SK-N-SH treated with all-trans-retinoic acid at 6 μM for 48 hours (cell line): ENCODE results near the gene DAPL1.

Source experiments
- ATAC-seq: fragments of 200-7000 bp; cut with Tn5 transposase; 3 replicates; pipeline ENCODE4 v1.9.1; 2020; ENCODE audit warnings: mild to moderate bottlenecking, moderate library complexity
- ARNTL ChIP-seq: fragments of 450-650 bp; formaldehyde crosslinking; IDR thresholded peaks from 2 replicates; pipeline ENCODE4 v1.5.0; 2020; ENCODE audit warnings: low read depth, mild to moderate bottlenecking, moderate library complexity, borderline replicate concordance
- BACH2 ChIP-seq: fragments of 250-450 bp; sonication (Bioruptor Pico); IDR thresholded peaks from 2 replicates; pipeline ENCODE4 v1.9.0; 2021; ENCODE audit warnings: mild to moderate bottlenecking, borderline replicate concordance
- CREB5 ChIP-seq: fragments of 250-450 bp; sonication (Bioruptor Pico); IDR thresholded peaks from 2 replicates; pipeline ENCODE4 v1.5.1; 2020; ENCODE audit warnings: low read depth, mild to moderate bottlenecking, moderate library complexity
- ESRRG ChIP-seq: fragments of 250-450 bp; sonication (Bioruptor Pico); IDR thresholded peaks from 2 replicates; pipeline ENCODE4 v1.6.1; 2021; ENCODE audit warnings: mild to moderate bottlenecking
- GLIS3 ChIP-seq: fragments of 250-450 bp; sonication (Bioruptor Pico); IDR thresholded peaks from 2 replicates; pipeline ENCODE4 v1.5.0; 2020; ENCODE audit warnings: mild to moderate bottlenecking, moderate library complexity
- ISL1 ChIP-seq: fragments of 250-450 bp; sonication (Bioruptor Pico); IDR thresholded peaks from 2 replicates; pipeline ENCODE4 v2.1.2; 2022; ENCODE audit warnings: mild to moderate bottlenecking, moderate library complexity
- PPARA ChIP-seq: fragments of 250-450 bp; sonication (Bioruptor Pico); IDR thresholded peaks from 2 replicates; pipeline ENCODE4 v1.5.0; 2020; ENCODE audit warnings: mild to moderate bottlenecking, borderline replicate concordance
- RARB ChIP-seq: fragments of 250-450 bp; sonication (Bioruptor Pico); IDR thresholded peaks from 2 replicates; pipeline ENCODE4 v1.8.0; 2021; ENCODE audit warnings: mild to moderate bottlenecking, moderate library complexity
- TCF4 ChIP-seq: fragments of 250-450 bp; sonication (Bioruptor Pico); IDR thresholded peaks from 2 replicates; pipeline ENCODE4 v1.8.0; 2021; ENCODE audit warnings: mild to moderate bottlenecking, moderate library complexity, borderline replicate concordance
- TOX ChIP-seq: fragments of 250-450 bp; sonication (Bioruptor Pico); IDR thresholded peaks from 2 replicates; pipeline ENCODE4 v1.8.0; 2021; ENCODE audit warnings: mild to moderate bottlenecking, moderate library complexity, borderline replicate concordance
- ZC3H10 ChIP-seq: fragments of 250-450 bp; sonication (Bioruptor Pico); IDR thresholded peaks from 2 replicates; pipeline ENCODE4 v1.5.1; 2021; ENCODE audit warnings: mild to moderate bottlenecking, moderate library complexity
- ZFP3 ChIP-seq: fragments of 250-450 bp; sonication (Bioruptor Pico); IDR thresholded peaks from 2 replicates; pipeline ENCODE4 v1.5.0; 2020; ENCODE audit warnings: mild to moderate bottlenecking, moderate library complexity
- ZFP30 ChIP-seq: fragments of 450-650 bp; formaldehyde crosslinking; IDR thresholded peaks from 2 replicates; pipeline ENCODE4 v1.5.0; 2022; ENCODE audit warnings: mild to moderate bottlenecking, moderate library complexity
- ZNF565 ChIP-seq: fragments of 450-650 bp; formaldehyde crosslinking; conservative IDR thresholded peaks from 2 replicates; pipeline ENCODE4 v1.5.0; 2020; ENCODE audit warnings: low read depth, mild to moderate bottlenecking, moderate library complexity
- ZNF70 ChIP-seq: fragments of 450-650 bp; formaldehyde crosslinking; IDR thresholded peaks from 2 replicates; pipeline ENCODE4 v1.5.0; 2020; ENCODE audit warnings: mild to moderate bottlenecking, moderate library complexity
- ZNF8 ChIP-seq: fragments of 450-650 bp; formaldehyde crosslinking; IDR thresholded peaks from 2 replicates; pipeline ENCODE4 v1.5.0; 2020; ENCODE audit warnings: mild to moderate bottlenecking, moderate library complexity
- TF ChIP-seq, protein P1 (sequence below): fragments of 250-450 bp; sonication (Bioruptor Pico); IDR thresholded peaks from 2 replicates; pipeline ENCODE4 v1.5.0; 2020; ENCODE audit warnings: mild to moderate bottlenecking, moderate library complexity
- TF ChIP-seq, protein P2 (sequence below): fragments of 250-450 bp; sonication (Bioruptor Pico); IDR thresholded peaks from 2 replicates; pipeline ENCODE4 v1.5.1; 2021; ENCODE audit warnings: mild to moderate bottlenecking, moderate library complexity

DAPL1 gene

GRCh38 chr2:158761621-158762020 lies 33.5 kb upstream of the DAPL1 start:
- TF ChIP-seq ZFP30 (CRISPR knock-in tag) = no peak
- TF ChIP-seq, protein P1, sequence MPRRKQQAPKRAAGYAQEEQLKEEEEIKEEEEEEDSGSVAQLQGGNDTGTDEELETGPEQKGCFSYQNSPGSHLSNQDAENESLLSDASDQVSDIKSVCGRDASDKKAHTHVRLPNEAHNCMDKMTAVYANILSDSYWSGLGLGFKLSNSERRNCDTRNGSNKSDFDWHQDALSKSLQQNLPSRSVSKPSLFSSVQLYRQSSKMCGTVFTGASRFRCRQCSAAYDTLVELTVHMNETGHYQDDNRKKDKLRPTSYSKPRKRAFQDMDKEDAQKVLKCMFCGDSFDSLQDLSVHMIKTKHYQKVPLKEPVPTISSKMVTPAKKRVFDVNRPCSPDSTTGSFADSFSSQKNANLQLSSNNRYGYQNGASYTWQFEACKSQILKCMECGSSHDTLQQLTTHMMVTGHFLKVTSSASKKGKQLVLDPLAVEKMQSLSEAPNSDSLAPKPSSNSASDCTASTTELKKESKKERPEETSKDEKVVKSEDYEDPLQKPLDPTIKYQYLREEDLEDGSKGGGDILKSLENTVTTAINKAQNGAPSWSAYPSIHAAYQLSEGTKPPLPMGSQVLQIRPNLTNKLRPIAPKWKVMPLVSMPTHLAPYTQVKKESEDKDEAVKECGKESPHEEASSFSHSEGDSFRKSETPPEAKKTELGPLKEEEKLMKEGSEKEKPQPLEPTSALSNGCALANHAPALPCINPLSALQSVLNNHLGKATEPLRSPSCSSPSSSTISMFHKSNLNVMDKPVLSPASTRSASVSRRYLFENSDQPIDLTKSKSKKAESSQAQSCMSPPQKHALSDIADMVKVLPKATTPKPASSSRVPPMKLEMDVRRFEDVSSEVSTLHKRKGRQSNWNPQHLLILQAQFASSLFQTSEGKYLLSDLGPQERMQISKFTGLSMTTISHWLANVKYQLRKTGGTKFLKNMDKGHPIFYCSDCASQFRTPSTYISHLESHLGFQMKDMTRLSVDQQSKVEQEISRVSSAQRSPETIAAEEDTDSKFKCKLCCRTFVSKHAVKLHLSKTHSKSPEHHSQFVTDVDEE (CRISPR knock-in tag) = no peak
- no peak for ATAC-seq

DNA sequence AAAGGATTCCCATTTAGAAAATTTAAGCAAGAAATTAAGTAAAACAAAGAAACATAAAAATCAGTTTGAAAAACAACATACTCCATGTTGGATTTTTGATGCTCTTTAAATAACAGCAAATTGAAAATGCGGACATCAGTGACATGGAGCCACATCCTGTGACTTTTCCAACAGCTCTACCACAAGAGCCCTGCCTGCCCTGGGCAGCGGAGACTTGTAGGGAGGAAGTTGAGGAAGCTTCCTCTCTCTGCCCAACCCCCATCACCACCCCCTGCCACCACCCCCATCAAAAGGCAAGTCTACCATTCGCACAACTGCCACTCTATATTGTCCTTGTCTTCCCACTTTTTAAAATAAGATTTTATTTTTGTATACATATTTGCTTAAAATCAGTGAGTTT lies 32.8 kb upstream of the DAPL1 start:
- TF ChIP-seq ZNF565 (no peak), RARB (CRISPR knock-in tag) (no peak), ISL1 (no peak), ZNF8 (CRISPR knock-in tag) (no peak), TOX (no peak), BACH2 (CRISPR knock-in tag) (no peak), ARNTL (CRISPR knock-in tag) (no peak), ZFP3 (no peak), ZFP30 (CRISPR knock-in tag) (no peak), TCF4 (CRISPR knock-in tag) (no peak)
- TF ChIP-seq, protein P1 (CRISPR knock-in tag) = no peak
- TF ChIP-seq, protein P2, sequence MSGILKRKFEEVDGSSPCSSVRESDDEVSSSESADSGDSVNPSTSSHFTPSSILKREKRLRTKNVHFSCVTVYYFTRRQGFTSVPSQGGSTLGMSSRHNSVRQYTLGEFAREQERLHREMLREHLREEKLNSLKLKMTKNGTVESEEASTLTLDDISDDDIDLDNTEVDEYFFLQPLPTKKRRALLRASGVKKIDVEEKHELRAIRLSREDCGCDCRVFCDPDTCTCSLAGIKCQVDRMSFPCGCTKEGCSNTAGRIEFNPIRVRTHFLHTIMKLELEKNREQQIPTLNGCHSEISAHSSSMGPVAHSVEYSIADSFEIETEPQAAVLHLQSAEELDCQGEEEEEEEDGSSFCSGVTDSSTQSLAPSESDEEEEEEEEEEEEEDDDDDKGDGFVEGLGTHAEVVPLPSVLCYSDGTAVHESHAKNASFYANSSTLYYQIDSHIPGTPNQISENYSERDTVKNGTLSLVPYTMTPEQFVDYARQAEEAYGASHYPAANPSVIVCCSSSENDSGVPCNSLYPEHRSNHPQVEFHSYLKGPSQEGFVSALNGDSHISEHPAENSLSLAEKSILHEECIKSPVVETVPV (CRISPR knock-in tag) = no peak
- TF ChIP-seq, all 23 proteins: peak for 0
- ATAC-seq = no peak

GRCh38 chr2:158766524-158766923 lies 28.6 kb upstream of the DAPL1 start:
- no peak for ATAC-seq
- no peak for TF ChIP-seq ZNF70
- TF ChIP-seq PPARA (CRISPR knock-in tag) = no peak
- TF ChIP-seq ZFP30 (CRISPR knock-in tag) = no peak
- no peak for TF ChIP-seq CREB5 (CRISPR knock-in tag)
- TF ChIP-seq RARB (CRISPR knock-in tag) = no peak
- no peak for TF ChIP-seq TOX
- TF ChIP-seq BACH2 (CRISPR knock-in tag) = no peak
- no peak for TF ChIP-seq ZNF565
- no peak for TF ChIP-seq ZC3H10 (CRISPR knock-in tag)
- no peak for TF ChIP-seq ESRRG (CRISPR knock-in tag)
- no peak for TF ChIP-seq GLIS3
- TF ChIP-seq, protein P1 (CRISPR knock-in tag) = no peak
- no peak for TF ChIP-seq ARNTL (CRISPR knock-in tag)
- no peak for TF ChIP-seq ZNF8 (CRISPR knock-in tag)
- TF ChIP-seq ZFP3 = no peak
